ENCODE results near the gene POU4F3. TPM values are rescaled to one million over a fixed set of nuclear protein-coding genes. Genes with fewer than 3 reads are reported as not detected.

Gene POU4F3
- total RNA-seq, 1 donor from 2014 or later, result 0.15 TPM

DNA sequence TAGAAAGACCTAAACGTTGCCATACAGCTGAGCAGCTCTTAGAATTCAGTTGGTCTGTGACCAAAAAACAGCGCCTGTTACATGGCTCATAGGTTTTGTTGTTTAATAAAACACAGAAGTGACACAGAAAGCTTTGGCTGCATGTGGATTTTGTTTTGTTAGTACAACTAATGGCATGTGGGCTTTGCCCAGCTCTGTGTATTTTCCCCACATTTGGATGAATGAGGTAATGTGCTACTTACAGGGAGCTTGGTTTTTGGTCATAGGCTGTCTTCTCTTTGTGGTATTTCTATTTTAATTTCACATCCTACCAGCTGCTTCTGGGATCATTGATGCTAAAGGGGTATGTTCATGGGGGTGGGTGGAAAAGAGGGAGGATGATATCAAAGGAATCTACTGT is 37.0 kb upstream of the POU4F3 start:
- Mint-ChIP-seq H3K27ac (ENCODE audit: unreplicated experiment) (no peak overlapping the region), H3K9me3 (ENCODE audit: unreplicated experiment) (no peaks in the 10 kb centered on the region), H3K4me1 (ENCODE audit: unreplicated experiment) (no peaks in the 10 kb centered on the region), H3K27me3 (ENCODE audit: unreplicated experiment) (no peaks in the 10 kb centered on the region), H3K4me3 (ENCODE audit: unreplicated experiment) (no peak overlapping the region), H3K36me3 (ENCODE audit: low read depth, unreplicated experiment) (no peaks in the 10 kb centered on the region)
- TF ChIP-seq, protein P1, sequence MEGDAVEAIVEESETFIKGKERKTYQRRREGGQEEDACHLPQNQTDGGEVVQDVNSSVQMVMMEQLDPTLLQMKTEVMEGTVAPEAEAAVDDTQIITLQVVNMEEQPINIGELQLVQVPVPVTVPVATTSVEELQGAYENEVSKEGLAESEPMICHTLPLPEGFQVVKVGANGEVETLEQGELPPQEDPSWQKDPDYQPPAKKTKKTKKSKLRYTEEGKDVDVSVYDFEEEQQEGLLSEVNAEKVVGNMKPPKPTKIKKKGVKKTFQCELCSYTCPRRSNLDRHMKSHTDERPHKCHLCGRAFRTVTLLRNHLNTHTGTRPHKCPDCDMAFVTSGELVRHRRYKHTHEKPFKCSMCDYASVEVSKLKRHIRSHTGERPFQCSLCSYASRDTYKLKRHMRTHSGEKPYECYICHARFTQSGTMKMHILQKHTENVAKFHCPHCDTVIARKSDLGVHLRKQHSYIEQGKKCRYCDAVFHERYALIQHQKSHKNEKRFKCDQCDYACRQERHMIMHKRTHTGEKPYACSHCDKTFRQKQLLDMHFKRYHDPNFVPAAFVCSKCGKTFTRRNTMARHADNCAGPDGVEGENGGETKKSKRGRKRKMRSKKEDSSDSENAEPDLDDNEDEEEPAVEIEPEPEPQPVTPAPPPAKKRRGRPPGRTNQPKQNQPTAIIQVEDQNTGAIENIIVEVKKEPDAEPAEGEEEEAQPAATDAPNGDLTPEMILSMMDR (IDR thresholded peaks at IDR 0.05; ENCODE audit: unreplicated experiment), result no peak
- no peak for DNase-seq (ENCODE audit: low spot score)

DNA sequence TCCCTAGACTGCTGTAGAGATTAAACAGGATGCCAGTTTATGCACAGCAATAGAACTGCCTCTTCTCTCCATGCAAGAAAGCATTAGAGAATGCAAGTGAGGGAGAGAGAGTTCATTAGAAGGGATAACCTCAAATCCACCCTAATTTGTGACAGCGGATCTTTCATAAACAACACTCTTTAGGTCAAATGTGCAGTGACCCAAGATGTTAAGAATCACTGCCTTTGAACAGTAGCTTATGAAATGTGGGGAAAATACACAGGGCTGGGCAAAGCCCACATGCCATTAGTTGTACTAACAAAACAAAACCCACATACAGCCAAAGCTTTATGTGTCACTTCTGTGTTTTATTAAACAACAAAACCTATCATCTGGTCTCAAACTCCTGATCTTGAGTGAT is 36.2 kb upstream of the POU4F3 start:
- TF ChIP-seq, protein P1 (IDR thresholded peaks at IDR 0.05; ENCODE audit: unreplicated experiment), result no peak
- no peaks in the 10 kb centered on the region for H3K36me3 Mint-ChIP-seq (ENCODE audit: low read depth, unreplicated experiment)
- no peak overlapping the region for H3K27ac Mint-ChIP-seq (ENCODE audit: unreplicated experiment)
- DNase-seq (ENCODE audit: low spot score), result no peak
- H3K9me3 Mint-ChIP-seq (ENCODE audit: unreplicated experiment), result no peaks in the 10 kb centered on the region
- H3K27me3 Mint-ChIP-seq (ENCODE audit: unreplicated experiment), result no peaks in the 10 kb centered on the region
- H3K4me1 Mint-ChIP-seq (ENCODE audit: unreplicated experiment), result no peaks in the 10 kb centered on the region
- no peak overlapping the region for H3K4me3 Mint-ChIP-seq (ENCODE audit: unreplicated experiment)

DNA sequence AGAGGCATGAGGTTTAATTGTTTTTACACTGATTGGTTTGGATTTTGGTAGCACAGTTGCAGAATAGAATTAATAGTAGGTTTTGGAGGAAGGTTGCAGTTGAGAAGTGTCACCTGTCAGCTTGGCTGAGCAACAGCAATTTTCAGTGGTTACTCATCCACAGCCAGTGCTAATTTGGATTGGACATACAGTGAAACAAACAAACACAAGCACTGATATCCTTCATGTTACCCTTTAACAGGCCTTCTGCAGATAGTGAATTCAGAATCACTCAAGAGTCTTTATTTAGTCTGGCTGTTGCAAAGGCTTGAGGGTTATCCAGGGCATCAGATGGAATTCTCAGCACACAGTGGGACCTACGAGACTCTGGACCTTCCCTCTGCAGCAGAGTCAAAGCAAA is 31.8 kb upstream of the POU4F3 start:
- H3K9me3 Mint-ChIP-seq (ENCODE audit: unreplicated experiment), result no peaks in the 10 kb centered on the region
- H3K27ac Mint-ChIP-seq (ENCODE audit: unreplicated experiment), result no peak overlapping the region
- no peaks in the 10 kb centered on the region for H3K36me3 Mint-ChIP-seq (ENCODE audit: low read depth, unreplicated experiment)
- no peak overlapping the region for H3K4me3 Mint-ChIP-seq (ENCODE audit: unreplicated experiment)
- no peak for DNase-seq (ENCODE audit: low spot score)
- TF ChIP-seq, protein P1 (IDR thresholded peaks at IDR 0.05; ENCODE audit: unreplicated experiment), result no peak
- peaks cover 3% of the 10 kb centered on the region for H3K27me3 Mint-ChIP-seq (ENCODE audit: unreplicated experiment)
- H3K4me1 Mint-ChIP-seq (ENCODE audit: unreplicated experiment), result no peaks in the 10 kb centered on the region

DNA sequence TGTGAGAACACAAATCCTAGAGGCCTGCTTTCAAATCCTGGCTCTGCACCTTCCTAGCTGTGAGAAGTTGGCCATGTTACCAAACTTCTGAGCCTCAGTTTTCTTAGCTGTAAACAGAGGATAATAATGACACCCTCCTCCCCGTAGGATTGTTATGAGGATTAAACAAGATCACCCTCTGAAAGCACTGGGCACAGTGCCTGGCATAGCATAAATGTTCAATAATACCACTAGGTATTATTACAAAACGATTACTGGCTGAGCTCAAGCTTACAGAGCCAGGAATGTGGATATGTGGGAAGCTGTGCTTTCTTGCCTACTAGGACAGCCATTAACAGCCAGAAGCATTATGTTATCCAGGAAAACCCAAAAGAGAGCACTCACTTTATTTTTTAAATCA is 30.8 kb upstream of the POU4F3 start:
- DNase-seq (ENCODE audit: low spot score), result no peak
- no peak overlapping the region for H3K27ac Mint-ChIP-seq (ENCODE audit: unreplicated experiment)
- no peaks in the 10 kb centered on the region for H3K4me1 Mint-ChIP-seq (ENCODE audit: unreplicated experiment)
- no peaks in the 10 kb centered on the region for H3K9me3 Mint-ChIP-seq (ENCODE audit: unreplicated experiment)
- H3K27me3 Mint-ChIP-seq (ENCODE audit: unreplicated experiment), result peaks cover 3% of the 10 kb centered on the region
- H3K36me3 Mint-ChIP-seq (ENCODE audit: low read depth, unreplicated experiment), result no peaks in the 10 kb centered on the region
- H3K4me3 Mint-ChIP-seq (ENCODE audit: unreplicated experiment), result no peak overlapping the region
- TF ChIP-seq, protein P1 (IDR thresholded peaks at IDR 0.05; ENCODE audit: unreplicated experiment), result no peak

DNA sequence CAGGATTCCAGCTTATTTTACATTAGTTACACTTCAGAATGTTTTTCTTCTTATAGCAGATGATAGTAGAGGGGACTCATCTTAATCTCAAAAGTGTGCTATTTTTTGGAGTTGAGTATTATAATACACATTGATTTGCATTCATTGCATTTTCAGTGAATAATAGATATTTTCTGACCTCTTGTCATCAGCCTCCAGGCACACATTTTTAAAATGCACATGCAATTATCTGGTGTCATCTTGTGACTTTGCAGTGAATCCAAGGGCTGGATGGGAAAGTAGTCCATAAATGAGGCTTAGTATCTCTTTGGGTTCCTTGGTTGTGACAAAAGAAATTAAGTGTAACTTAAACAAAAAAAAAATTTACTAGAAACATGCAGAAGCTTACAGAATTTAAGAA is 28.1 kb upstream of the POU4F3 start:
- Mint-ChIP-seq H3K4me3 (ENCODE audit: unreplicated experiment) (no peak overlapping the region), H3K27me3 (ENCODE audit: unreplicated experiment) (peaks cover 3% of the 10 kb centered on the region), H3K9me3 (ENCODE audit: unreplicated experiment) (no peaks in the 10 kb centered on the region), H3K4me1 (ENCODE audit: unreplicated experiment) (no peaks in the 10 kb centered on the region), H3K36me3 (ENCODE audit: low read depth, unreplicated experiment) (no peaks in the 10 kb centered on the region), H3K27ac (ENCODE audit: unreplicated experiment) (no peak overlapping the region)
- DNase-seq (ENCODE audit: low spot score), result no peak
- TF ChIP-seq, protein P1 (IDR thresholded peaks at IDR 0.05; ENCODE audit: unreplicated experiment), result no peak

All from endothelial cell (in vitro differentiated cells).